GM12872 (cell line): ENCODE data around the gene FAM114A2.

Source experiments
- CTCF ChIP-seq: IDR thresholded peaks from 3 replicates; pipeline ENCODE4 v1.5.1; 2011; ENCODE audit warnings: low read depth, mild to moderate bottlenecking, low read length, moderate library complexity; ENCODE audit not compliant: insufficient read depth

Gene FAM114A2

GRCh38 chr5:154046486-154046885 is 7.8 kb upstream of the FAM114A2 start:
- TF ChIP-seq CTCF, result no peak

- no peak for TF ChIP-seq CTCF
These were observed 5.9 kb upstream of the FAM114A2 start for GRCh38 chr5:154044581-154044980.

- TF ChIP-seq CTCF, result no peak
These were observed 5.4 kb upstream of the FAM114A2 start for GRCh38 chr5:154044099-154044498.

DNA sequence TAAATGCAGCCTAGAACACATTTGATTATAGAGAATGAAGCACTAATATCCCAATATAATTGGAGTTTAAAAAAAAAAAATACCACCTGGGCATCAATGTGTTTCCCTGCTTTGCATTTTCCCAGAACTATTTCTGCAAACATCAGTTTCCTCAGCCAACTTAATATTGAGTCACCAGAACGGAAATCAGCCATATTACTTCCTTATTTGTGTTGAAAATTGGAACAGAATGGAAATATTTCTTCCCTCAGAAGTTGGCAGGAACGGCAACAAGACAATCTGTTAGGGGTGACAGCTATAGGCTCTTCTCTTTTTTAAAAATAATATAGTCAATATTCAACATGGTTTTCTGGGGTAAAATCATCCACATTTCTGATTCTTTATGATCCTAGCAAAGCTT is 4.1 kb upstream of the FAM114A2 start:
- no peak for TF ChIP-seq CTCF

DNA sequence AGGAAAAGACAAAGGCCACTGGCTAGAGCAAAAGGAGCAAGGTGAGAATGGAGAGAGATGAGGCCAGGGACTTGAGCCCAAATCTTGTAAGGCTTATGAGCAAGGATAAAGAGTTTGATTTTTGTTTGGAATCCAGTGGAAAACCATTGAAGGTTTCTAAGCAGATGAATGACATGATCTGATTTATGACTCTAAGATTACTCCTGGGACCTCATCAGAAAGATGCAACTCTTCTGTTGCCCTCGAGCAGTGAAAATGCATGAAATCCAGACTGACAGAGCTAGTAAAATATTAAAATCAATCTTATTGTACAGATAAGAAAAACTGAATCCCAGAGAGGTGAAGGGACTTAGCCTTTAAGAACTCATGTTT is 734 bp upstream of the FAM114A2 start:
- TF ChIP-seq CTCF, result no peak

GRCh38 chr5:154038261-154038706 is 426 bp downstream of the FAM114A2 start:
- no peak for TF ChIP-seq CTCF

DNA sequence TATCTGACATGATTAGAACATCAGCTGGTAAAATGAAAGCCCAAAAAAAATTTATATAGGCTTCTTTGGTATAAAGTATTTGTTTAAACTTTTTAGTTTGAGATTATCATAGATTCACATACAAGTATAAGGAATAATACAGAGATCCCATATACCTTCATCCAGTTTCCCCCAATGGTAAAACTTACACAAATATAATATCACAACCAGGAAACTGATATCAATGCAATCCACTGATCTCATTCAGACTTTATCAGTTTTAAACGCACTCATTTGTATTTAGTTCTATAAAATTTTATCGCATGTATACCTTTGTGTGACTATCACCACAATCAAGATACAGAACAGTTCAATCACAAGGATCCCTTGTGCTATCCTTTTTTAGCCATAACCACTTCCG is 3.8 kb downstream of the FAM114A2 start:
- TF ChIP-seq CTCF, result no peak
